ENCODE measurements around the gene CLTA.
"Not testable (repeated sequence)": the region's sequence is repeated elsewhere in the genome, so short reads cannot be mapped to it uniquely, and the experiment has no call there.

CLTA gene

DNA sequence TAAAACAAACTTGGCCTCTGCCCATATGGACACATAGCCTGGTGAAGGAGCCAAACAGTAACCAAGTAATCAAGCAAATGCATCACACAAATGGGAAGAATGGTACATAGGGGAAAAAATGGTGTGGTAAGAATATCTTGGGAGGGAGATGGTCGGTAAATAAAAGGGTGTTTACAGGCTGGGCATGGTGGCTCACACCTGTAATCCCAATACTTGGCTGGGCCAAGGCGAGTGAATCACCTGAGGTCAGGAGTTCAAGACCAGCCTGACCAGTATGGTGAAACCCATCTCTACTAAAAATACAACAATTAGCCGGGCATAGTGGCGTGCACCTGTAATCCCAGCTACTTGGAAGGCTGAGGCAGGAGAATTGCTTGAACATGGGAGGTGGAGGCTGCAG lies 31.2 kb upstream of the CLTA start:
- not testable (repeated sequence) for DNase-seq

DNA sequence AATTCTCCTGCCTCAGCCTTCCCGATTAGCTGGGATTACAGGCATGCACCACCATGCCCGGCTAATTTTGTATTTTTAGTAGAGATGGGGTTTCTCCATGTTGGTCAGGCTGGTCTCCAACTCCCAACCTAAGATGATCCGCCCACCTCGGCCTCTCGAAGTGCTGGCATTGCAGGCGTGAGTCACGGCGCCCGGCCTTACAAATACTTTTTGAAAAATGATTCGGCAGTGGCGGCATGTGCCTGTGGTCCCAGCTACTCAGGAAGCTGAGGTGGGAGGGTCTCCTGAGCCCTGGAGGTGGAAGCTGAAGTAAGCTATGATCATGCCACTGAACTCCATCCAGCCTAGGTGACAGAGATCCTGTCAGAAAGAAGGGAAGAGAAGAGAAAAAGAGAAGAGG lies 30.6 kb upstream of the CLTA start:
- not testable (repeated sequence) for DNase-seq

DNA sequence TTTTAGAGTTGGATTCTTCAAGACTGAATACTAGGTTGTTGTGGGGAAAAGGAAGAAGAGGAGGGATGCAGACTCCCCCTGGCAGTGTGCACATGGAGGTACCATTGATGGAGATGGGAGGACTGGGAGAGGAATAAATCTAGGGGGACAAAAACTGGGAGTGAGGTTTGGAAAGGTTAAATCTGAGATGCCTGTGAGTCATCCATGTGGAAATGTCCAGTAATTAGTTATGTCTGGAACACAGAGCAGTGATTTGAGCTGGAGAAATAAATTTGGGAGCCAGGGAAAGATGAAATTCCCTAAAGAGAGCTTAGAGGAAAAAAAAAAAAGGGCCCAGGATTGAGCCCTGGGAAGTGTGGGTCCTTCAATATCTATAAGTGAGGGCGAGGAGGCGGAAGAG lies 29.5 kb upstream of the CLTA start:
- no peak for DNase-seq

DNA sequence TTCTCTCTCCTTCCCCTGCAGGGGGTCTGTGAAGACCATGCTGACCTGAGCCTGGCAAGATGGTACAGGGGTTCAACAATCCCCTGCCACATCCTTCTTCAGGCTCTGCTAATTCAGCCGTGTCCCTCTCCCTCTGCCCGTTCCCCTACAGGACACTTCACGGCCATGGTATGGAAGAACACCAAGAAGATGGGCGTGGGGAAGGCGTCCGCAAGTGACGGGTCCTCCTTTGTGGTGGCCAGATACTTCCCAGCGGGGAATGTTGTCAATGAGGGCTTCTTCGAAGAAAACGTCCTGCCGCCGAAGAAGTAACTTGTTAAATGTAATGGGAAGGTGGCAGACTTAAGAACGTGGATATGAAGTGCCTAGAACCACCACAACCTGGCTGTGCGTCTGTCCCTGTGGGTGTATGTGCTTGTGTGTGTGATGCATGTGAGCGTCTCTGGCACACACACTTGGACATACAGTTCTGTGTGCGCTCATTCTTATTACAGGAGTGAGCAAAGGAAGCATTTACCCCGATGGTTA lies 28.4 kb upstream of the CLTA start:
- DNase-seq: no peak

DNA sequence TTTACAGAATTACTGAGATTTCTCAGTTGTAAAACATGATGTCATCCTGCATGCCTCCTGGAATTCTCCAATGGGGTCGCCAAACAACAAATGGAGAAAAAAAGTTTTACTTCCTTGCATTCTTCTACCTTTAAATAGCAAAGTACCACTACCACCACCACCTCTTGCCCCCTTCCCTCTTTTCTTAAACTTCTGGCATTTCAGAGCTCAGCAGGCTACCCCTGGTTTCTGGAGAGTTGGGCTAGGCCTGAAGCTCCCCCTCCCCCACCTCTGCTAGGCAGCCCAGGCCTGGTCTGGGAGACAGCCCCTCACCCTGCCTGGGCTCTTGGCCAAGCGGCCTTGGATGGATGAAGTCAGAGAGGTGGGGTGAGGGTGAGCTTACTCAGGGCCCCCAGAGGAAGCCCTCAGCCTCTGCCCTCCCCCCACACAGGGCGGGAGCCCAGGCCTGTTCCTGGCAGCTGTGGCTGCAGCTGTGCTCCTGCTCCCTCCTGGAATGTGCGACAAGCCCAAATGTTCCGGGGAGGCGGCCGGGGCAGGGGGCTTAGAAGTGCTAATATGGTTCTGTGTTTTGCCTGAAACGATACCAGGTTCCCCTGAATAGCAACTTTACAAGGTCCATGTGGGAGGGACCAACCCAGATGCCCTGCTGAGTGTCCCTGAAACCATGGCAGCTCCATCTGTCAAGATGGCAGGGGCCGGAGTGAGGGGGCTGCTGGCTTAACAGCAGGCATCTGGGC lies 27.5 kb upstream of the CLTA start:
- no peak for DNase-seq

DNA sequence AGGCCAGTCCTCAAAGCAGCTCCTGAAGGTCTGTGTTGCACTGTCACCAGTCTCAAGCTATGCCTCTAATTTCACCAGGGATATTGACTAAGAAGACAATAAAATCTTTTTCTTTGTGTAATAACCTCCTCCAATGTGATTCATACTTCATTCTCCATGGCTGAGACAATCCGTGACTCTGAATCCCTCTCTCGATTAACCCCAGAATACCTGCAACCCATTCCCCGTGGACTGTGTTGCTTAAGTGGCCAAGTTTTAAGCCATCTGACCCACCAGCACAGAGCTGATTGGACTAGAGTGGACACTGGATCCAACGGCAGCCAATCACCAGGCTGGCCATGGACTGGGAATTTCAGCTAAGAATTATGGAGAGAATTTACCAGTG lies 26.9 kb upstream of the CLTA start:
- DNase-seq: no peak

DNA sequence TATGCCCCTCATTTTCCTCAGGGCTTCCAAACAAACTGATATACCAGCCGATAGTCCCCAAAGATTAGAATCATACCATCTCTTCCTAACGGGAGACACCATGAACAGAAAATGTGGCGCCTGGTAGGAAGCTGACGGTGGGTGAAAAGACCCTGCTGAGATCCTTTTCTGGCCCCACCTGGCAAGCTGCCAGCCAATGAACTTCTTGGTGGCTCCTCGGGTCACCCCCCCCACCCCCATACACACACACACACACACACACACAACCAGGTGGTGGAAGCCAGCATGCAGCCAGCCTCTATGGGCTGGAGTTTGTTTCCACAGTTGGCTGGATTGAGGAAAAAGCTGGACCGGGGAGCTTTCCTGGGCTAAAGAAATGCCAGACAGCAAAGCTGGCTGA lies 26.3 kb upstream of the CLTA start:
- DNase-seq: no peak

DNA sequence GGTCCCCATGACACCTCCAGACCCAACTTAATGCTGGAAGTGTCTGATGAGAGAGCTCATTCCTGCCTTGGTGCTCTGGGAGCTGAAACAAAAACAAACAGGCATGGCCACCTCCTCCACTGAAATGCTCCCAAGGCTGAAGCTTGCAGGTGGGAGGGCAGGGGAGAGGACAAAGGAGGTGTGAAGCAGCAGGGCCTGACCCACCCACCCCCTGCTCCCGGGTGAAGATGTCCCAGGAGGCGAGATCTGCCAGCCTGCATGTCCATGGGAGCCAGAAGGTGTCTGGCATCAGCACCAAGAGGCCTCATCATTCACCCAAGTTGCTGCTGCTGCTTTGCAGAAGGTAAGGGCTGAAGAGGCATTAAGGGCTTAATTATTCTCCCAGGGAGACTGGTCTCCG lies 25.7 kb upstream of the CLTA start:
- no peak for DNase-seq

DNA sequence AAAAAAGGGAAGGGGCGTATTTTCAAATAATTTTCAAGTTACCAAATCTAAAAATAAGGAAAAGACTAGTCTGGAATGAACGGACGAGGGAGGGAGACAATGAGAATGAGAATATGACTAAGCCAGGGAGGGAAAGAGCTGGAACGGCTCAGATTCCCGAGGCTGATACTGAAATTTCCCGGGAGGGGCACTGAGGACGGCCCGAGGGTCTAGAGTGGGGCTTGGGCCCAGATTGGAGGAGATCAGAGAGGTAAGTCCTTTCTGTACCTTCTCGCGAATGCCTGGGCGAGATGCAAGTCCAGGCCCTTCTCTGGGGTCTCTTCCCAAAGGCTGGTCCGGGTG lies 24.9 kb upstream of the CLTA start:
- no peak for DNase-seq

DNA sequence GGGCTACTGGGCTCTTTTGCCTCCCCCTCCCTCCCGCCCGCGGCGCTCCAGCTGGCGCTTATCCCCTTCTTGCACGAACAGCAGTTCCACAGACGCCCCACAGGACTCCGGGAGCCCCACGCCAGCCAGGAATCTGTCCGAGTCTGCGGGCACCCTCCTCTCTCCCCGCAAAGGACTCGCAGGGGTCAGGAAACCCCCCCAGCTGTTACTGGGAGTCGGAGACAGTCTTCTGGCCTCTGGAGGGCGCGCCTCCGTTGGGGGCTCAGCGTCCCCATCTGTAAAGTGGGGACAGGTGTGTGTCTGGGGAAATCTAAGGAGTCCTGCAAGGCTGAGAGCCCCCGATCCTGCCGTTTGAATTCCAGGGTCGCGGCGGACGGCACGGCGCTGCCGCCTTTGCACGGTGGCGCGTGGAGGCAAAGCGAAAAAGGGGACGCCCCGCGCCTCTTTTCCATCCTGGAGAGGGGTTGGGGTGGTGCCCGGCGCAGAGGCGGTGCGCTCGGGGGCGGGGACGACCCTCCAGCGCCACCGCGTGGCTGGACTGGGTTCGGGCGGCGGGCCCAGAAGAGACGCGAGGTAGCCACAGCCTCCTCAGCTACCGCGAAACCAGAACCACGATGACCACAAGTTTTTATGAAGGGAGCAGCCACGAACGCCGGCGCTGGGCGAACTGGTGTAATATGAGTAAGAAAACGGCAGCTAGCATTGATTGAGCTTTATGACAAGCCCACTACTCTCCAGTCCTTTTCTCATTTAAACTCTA lies 24.4 kb upstream of the CLTA start:
- DNase-seq: peak; percentile 91

DNA sequence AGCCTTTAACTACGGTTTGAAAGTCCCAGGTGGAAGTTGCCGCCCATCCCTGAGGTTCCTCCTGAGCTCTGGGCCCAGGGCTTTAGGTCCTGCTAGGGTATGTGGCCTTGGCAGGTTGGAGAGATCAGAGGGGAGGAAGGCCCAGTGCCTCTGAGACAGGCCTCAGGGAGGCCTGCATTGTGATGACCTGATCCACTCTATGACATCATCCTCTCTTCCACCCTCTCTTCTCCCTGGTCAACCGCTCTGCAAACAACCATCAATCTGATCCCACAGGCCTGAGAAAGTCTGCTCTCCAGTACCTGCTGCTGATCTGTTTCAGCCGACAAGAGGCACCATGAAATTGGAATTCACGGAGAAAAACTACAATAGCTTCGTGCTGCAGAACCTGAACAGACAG lies 21.6 kb upstream of the CLTA start, which contains the start of gene CCIN:
Gene CCIN (plus strand): TSS at position 223 of the 400 bp plus-strand sequence. CDS start 115 bp downstream, at position 338.
- DNase-seq: no peak

DNA sequence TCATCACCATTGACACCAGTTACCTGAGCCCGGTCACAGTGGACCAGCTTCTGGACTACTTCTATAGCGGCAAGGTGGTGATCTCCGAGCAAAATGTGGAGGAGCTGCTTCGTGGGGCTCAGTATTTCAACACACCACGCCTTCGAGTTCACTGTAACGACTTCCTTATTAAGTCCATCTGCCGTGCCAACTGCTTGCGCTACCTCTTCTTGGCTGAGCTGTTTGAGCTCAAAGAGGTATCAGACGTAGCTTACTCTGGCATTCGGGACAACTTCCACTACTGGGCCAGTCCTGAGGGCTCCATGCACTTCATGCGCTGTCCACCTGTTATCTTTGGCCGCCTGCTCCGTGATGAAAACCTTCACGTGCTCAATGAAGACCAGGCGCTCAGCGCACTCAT lies 21.0 kb upstream of the CLTA start:
- no peak for DNase-seq

DNA sequence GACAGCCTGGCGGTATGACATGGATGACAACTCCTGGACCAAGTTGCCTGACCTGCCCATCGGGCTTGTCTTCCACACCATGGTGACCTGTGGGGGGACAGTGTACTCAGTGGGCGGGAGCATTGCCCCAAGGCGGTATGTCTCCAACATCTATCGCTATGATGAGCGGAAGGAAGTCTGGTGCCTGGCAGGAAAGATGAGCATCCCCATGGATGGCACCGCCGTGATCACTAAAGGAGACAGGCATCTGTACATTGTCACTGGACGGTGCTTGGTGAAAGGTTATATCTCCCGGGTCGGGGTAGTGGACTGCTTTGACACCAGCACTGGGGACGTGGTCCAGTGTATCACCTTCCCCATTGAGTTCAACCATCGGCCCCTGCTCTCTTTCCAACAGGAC lies 20.2 kb upstream of the CLTA start:
- DNase-seq: no peak

DNA sequence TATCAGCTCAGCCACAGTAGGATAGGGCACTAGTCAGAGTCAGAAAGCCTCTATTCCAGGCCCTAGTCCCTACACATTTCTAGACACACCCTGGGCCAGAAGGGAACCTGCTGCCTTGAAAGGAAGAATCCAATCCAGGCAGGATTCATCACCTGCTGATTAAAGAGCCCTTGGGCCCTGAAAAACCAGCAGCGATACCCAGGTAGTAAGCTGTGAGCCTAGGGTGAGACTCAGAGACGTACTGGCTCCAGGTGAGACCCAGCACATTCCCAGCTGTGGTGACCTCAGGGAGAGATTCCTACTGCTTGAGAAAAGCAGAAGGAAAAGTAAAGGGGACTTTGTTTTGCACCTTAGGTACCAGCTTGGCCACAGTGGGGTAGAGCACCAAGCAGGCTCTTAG lies 16.9 kb upstream of the CLTA start:
- no peak for DNase-seq

DNA sequence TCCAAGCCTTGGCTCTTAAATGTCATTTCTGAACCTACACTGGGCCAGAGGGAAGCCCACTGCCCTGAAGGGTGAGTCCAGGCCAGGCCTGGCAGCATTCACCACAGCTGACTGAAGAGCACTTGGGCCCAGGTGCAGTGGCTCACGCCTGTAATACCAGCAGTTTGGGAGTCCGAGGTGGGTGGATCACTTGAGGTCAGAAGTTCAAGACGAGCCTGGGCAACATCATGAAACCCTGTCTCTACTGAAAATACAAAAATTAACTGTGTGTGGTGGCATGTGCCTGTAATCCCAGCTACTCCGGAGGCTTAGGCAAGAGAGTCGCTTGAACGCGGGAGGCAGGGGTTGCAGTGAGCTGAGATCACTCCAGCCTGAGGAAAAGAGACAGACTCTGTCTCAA lies 16.4 kb upstream of the CLTA start:
- no peak for DNase-seq

DNA sequence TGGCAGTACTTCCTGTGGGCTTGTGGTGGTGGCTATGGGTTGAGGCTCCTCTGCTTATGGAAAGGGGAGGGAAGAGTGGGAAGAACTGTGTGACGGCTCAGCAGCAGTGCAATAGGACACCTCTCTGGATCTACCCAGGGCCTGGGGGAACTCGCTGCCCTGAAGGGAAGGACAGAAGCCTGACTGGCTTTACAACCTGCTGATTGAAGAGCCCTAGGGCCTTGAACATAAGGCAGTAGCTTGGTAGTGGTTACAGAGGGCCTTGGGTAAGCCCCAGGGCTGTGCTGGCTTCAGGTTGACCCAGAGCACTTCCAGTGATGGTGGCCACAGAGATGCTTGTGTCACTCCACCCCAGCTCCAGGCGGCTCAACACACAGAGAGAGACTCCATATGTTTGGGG lies 16.0 kb upstream of the CLTA start:
- no peak for DNase-seq

DNA sequence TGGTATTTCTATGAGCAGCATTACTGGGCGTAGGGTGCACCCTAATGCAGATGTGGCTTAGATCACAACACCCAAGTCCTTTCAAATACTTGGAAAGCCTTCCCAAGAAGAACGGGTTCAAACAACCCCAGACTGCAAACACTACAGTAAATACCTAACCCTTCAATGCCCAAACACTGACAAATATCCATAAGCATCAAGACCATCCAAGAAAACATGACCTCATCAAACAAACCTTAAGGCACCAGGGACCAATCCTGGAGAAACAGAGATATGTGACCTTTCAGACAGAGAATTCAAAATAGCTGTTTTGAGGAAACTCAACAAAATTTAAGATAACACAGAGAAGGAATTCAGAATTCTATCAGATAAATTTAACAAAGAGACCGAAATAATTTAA lies 15.5 kb upstream of the CLTA start:
- not testable (repeated sequence) for DNase-seq

DNA sequence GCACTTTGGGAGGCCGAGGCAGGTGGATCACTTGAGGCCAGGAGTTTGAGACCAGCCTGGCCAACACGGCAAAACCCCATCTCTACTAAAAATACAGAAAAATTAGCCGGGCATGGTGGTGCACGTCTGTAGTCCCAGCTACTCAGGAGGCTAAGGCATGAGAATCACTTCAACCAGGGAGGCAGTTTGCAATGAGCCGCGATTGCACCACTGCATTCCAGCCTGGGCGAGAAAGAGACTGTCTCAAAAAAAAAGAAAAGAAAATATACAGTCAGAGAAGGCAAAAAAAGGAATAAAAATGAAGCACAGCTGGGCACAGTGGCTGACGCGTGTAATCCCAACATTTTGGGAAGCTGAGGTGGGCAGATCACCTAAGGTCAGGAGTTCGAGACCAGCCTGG lies 14.2 kb upstream of the CLTA start:
- DNase-seq: not testable (repeated sequence)

DNA sequence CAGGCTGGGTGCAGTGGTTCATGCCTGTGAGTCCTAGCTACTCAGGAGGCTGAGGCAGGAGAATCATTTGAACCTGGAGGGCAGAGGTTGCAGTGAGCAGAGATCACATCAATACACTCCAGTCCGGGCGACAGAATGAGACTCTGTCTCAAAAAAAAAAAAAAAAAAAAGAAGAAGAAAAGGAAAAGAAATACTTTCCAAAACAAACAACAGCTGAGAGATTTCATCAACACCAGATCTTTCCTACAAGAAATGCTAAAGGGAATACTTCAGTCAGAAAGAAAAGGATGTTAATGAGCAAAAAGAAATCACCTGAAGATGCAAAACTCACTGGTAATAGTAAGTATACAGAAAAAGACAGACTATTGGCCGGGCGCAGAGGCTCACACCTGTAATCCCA lies 13.2 kb upstream of the CLTA start:
- no peak for DNase-seq

DNA sequence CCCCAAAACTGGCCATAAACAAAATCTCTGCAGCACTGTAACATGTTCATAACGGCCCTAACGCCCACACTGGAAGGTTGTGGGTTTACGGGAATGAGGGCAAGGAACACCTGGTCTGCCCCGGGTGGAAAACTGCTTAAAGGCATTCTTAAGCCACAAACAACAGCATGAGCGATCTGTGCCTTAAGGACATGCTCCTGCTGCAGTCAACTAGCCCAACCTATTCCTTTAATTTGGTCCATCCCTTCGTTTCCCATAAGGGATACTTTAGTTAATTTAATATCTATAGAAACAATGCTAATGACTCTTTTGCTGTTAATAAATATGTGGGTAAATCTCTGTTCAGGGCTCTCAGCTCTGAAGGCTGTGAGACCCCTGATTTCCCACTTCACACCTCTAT lies 10.5 kb upstream of the CLTA start:
- not testable (repeated sequence) for DNase-seq

DNA sequence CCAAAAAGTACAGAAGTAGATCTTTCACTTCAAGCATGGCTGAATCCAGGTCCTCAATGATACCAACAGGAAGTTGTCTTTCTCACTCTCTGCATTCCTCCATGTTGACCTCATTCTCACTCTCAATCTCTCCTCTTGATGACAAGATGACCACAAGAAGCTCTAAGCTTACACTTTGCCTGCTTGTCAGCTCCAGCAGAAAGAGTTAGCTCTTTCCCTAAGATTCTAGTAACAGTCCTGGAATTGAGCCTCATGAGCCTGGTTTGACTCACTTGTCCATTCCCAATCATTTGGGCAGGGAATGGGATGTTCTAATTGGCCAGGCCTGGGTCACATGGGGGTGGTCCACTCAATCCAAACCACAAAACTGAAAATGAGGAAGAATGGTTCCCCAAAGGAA lies 3.3 kb upstream of the CLTA start:
- no peak for DNase-seq

DNA sequence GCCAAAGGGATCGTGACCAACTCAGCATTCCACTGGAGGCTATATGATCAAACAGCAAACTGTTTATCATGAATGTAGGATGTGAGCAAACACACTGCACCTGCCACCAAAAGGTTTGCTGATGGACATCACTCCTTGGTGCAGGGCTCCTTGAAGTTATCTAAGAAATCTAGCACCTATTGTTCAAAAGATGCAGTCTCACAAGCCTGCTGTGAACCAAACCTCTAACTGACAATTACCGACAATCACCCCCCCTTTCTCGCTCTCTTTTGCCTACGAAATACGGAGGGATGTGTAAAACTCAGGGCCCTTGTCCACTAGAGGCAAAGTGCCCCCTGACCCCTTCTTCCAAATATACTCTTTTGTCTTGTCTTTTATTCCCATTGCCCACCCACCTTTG lies 2.5 kb upstream of the CLTA start:
- DNase-seq: no peak

DNA sequence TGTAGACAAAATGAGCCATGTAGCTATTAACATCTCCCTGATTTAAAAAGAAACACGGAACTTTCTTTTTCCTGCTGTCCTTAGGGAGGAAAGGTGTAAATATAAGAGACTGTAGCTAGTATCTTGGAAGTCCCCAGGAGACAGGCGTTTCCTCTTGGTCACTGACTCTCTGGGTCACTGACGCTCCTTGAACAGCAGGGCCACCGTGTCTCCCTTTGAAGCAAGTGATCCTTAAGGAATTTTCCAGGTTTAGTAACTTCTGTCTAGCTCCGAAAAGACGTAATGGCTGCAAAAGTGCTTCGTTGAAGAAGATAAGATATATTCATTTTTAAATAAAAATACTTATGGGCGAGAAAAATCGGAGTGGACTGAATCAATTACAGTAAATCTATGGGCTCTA lies 745 bp upstream of the CLTA start:
- DNase-seq: no peak

DNA sequence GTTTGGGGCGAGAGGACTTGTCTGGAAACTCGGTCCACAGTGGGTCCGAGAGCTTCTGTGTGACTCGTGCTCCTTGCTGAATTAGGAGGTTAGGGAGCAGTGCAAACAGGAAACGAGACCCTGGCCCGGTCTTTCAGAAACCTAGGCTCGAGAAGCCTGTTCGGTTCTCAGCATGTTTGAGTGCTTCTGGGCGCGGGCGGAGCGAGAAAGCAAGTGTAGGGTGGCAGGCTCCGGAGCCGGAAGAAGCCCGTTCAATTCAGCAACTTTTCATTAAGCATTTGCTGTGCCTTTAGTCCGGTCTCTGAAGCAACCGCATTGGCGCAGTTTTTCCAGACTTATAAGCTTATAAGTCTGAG lies 547 bp downstream of the CLTA start:
- peak; percentile 62 for DNase-seq

DNA sequence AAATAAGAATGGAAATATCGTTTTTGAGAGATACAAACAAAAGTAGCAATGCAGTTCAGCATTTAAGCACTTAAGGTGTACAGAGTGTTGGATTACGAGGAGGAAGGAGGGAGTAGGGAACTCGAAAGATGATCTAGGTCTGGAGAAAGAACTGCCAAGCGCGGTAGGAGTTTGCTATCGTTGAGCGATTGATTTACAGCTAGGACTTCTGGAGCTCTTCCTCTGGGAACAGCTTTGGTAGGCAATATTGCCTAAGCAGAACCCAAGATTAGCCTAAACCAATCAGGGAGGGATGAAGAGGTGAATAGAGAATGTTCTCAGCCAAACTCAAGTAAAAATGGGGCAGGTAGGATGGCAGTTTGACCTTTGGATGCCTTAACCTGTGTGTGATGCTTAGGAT lies 965 bp downstream of the CLTA start:
- DNase-seq: no peak

Measured in stimulated activated CD8-positive, alpha-beta memory T cell treated with anti-CD3 and anti-CD28 coated beads, Interleukin-4, amount 100 ng/mL, for 48 hours (primary cell).